ENCODE results near the gene NTF3.

NTF3 gene

DNA sequence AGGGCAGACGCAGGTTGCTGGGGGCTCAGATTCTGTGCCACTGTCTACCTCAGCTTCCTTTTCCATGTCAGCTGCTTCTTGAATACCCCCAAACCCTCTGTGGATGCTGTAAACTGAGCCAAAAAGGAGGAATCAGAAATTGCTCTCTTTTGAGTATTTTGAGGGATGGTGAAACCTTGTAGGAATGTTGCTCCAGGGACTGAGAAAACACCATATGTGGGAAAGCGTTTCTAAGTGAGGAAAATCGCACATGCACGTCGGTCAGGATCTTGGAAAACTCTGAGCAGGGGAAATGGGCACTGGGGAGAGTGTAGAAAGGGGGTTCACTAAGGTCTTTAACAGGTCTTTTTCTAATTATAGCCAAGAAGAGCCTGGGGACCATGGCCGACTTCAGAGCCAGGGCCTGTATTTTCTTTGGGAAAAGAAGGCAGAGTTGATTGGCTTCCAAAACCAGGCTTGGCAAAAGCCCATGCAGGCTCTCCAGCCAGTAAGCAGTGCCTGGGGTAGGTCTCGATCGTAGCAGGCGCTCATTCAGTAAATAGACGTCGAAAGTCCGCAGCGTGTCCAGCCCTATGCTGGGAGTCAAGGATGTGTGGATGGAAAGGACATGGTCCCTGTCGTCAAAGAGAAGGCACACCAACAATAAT, 58.0 kb downstream of the NTF3 start:
- DNase-seq = no peak

DNA sequence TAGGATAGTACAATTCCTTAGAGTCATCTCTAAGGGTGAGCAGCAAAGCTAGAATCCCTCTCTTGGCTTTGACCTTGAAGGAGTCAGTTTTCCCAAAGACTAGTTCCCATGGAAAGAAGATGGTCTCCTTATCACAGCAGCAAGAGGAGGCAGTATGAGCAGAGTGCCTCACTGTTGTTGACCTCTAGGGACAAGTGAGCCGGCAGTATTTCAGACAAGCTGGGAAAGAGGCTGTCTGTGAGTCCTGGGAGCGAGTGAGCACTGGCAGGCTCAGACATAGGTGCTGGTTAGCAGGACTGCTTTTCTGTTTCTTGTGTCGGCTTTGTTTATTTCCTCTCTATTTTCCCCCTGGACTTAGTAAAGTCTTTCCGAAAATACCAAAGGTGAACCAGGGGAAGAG, 60.7 kb downstream of the NTF3 start:
- DNase-seq = no peak

DNA sequence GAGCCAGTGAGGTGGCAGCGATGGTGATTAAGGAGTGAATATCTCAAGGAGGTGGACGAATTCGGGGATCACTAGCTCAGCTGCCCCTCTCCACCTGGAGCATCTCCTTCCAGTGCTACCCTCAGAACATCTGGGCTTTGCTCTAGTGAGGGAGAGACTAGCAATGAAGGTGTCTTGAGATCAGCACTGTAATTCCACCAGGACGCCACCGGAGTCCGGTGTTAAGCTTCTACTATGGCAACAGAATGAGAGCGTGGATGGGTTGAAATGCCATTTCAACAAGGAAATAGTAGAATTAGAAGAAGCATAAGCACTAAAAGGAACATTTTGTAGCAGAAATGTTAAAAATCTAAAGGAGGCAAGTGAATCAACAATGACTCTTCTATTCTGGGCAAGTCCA, 61.1 kb downstream of the NTF3 start:
- no peak for DNase-seq

DNA sequence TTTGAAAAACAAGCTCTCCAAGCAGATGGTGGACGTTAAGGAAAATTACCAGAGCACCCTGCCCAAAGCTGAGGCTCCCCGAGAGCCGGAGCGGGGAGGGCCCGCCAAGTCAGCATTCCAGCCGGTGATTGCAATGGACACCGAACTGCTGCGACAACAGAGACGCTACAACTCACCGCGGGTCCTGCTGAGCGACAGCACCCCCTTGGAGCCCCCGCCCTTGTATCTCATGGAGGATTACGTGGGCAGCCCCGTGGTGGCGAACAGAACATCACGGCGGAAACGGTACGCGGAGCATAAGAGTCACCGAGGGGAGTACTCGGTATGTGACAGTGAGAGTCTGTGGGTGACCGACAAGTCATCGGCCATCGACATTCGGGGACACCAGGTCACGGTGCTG, 62.4 kb downstream of the NTF3 start:
- DNase-seq = no peak

DNA sequence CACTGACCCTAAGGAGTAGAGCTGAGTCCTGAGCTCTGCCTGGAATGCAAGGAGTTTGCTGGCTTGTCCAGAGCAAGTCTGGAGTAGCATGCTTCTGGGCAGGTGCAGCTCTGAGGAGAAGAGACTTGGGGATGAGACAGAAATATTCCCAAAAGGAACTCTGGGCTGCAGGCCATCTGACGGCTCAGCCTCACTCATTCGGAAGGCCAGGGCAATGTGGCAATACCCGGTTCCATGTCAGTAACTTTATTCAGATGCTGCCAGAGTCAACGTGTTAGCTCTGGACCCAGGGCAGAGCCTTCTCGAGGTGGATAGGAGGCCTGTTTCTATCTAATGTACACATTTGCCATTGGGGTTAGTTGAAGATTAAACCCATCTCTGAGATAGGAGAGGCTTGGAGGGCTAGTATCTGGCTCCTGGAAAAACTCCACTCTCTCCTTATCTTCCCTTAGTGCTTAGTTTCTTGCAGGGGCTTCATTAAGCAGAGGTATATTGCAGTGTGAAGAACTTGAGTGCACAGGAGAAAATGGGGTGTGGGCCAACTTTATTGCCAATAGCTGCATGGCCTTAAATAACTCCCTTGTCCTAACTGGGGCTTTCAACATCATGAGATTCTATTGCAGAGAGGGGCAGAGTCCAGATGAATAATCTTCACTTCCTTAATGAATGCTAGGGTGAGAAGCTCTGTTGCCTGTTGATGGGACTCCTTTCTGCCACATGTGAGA, 65.6 kb downstream of the NTF3 start:
- DNase-seq = no peak

DNA sequence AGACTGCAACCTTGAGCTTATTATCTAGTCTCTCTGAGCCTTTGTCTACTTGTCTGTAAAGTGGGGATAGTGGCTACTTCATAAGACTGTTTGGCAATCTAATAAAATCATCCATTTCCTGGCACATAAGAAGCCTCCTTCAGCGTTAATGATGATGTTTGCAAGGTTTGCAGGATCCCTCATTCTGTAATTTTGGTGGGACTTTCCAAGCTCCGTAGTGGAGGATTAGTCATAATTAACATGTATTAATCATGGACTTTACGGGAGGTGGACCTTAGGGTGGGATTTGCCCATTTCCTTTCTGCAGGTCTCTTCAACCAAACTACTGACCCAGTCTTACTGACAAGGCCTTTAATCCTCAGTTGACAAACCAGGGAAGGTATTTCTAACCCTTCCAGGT, 66.2 kb downstream of the NTF3 start:
- DNase-seq = no peak

DNA sequence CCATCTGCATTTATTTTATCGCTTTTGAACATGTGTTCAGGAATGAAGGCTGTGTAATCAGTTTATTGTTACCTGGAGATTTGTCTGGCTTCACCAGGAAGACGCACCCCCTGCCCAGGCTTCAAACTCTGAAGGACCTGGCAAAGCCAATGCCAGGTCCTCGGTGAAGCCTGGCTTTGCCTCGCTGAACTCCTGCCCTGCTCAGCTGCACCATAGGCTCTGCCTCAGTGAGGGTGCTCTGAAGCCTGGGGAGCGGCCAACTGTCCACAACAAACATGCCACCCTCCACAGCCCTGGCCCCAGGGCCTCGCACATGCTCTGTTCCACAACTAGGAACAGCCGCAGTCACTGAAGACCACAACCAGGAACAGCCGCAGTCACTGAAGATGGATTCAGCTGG, 66.9 kb downstream of the NTF3 start:
- DNase-seq = no peak

DNA sequence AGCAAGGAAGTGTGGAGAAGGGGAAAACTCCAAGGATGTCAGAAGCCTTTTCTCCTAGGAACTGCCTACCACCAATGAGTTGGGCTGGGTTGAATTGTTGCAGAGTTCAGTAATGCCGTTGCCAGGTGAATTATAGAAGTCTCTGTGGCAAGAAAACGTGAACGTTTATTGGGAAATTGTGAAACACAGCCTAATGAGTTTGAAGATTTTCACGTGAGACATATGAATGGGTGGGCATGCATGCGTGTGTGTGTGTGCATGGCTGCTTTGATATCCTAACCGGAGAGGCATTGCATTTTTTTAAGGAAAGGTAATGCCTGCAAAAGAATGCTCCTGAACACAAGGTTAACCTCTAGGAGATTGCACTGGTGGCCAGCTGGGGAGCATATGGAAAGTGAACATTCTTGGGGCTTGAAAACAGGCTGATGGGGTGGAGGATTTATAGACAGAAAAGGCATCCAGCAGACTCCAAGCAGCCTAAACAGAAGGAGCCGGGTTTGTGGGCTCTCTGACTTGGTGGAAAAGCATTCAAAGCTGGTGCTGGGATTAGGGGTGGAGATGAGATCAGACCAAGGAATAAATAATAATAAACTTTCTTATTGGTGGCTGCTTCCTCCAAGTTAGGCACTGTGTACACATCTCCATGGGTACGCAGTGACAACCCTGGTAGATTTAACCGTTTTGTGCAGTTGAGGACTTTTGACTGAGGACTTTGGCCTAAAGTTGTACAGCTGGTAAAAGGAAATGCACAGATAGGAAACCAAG, 67.8 kb downstream of the NTF3 start:
- no peak for DNase-seq

DNA sequence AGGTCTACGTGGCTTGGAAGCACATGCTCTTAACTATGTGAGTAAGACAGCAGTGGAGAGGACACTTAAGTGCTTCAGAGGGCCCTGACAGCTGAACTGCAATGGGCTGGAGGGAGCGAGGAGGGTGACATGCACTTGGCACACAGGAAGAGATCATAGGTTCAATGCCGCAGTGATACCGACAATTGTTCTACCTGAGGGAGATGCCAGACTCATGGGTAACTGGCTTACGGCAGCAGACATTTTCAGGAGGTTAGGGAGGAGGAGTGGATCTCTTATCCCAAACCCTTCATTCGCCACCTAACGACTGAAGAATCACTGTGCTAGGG, 68.4 kb downstream of the NTF3 start:
- no peak for DNase-seq

DNA sequence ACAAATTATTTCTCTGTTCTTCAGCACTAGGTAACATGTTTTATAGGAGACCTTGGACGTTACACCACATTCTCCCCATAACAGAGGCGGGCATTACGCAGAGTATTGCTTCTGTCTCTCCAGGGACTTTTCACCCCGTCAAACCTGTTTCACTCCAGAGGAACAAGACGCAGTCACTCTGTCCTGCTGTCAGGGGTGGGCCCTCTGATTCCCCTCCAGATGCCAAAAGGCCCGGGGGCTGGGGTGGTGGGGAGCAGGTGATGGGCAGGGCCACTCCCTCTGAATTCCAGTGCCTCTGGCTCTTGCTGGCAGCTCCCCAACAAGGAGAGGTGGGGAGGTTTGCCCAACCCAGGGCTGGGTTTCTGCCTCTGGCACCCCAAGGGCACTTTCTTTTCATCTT, 71.9 kb downstream of the NTF3 start:
- no peak for DNase-seq

DNA sequence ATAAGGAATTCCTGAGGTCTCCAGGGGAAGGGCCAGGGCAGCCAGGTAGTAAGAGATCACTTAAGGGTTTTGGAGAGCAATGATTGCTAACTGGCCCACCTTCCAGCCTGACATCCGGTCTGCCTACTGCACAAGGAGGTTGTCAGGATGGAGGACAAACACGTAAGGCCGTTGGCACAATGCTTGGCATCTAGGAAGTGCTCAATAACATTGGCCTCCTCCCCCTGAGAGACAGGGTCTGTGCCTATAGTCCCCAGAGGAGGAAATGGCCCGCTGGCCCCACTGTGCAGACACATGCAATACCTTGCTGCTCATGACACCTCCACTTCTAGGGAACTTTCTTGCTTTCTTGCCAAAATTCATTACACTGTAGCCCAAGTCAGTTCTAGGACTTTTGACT, 73.2 kb downstream of the NTF3 start:
- DNase-seq = no peak

DNA sequence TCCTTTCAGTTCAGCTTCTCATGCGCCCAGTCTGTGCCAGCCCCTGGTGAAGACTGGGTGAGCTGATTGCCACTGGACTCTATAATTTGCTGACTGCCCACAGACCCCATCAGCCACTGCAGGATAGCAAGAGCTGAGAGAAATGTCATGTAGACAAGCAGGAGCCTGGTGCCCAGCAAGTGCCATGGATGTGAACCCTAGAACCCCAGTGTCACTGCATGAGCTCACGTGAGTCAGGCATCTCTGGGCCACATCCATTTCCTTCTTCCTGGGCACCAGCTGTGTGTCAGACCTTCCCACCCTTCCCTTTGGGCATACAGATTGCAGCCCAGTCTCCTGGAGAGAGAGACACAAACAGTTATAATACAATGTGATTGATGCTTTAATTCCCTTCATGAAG, 73.8 kb downstream of the NTF3 start:
- DNase-seq = no peak

DNA sequence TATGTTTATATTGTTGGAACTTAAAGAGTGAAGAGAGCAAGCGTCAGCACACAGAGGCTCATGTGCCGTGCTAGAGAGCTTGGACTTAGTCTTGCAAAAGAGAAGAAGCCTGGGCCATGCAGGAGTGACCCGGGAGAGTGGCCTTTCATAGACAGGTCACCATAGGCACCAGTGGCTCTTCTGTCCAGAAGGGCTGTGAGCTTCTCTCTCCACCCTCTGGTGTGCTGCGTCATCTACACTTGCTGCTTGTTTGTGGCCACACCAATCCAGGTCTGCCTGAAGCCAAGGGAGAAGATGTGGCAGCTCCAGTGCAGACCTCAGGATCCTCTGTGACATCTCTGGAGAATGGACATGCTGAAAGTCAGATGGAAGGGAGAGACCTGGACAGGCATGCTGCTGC, 74.4 kb downstream of the NTF3 start:
- no peak for DNase-seq

DNA sequence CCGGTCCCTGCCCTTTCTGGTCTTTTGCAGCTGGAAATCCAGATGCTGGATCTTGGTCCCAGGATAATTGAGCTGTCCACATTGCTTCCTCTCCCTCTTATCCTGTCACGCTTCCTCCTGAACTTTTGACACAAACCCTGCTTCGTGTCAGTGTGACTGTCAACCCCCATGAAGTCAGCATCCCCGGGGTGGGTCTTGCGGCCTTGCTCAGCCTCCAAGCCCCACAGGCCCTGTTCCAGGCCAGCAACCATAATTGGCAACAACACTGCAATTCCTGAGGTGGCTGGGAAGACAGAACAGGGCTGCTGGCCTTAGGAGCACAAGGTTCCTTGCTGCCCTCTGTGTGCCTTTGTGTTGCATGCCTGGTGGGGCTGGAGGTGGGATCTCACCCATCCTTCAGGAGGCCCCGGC, 74.9 kb downstream of the NTF3 start:
- DNase-seq = no peak

DNA sequence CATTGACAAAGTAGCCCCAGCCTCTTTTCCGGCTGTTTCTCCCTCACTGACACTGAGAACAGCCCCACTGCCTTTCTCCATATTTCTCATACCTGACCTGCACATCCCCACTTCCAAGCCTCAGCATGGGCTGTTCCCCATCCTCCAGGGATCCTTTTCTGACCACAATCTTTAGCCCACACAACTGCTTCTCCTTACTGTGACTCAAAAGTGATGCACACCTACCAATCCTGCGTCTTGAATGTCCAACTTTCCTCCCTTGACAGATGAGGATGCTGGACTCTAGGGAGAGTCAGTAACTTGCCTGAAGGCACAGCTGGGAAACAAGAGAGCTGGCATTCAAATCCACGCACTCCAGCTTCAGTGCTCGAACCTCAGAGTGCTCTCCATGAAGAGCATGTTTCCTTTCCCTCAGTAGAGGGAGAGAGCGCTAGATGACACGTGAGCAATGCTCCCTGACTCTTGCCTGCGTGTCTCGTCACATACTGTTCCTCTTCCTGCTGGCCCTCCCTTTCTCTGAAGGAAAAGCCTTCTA, 75.6 kb downstream of the NTF3 start:
- no peak for DNase-seq

DNA sequence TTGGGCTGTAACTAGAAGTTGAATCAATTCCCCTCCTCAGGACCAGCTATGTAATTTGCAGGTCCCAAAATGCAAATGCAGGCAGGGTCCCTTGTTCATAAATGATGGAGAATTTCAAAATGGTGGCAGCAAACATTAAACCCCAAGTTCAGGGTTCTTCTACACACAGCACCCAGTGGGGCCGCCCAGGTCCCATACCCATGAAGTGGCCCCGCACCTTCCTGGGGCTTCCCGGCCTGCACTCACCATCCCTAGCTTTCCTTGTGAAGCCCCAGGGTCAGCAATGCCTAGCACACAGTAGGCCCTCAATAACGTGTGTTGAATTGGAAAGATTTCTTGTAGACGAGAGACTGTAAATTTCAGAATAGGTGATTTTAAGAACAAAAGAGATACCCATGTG, 76.0 kb downstream of the NTF3 start:
- no peak for DNase-seq

DNA sequence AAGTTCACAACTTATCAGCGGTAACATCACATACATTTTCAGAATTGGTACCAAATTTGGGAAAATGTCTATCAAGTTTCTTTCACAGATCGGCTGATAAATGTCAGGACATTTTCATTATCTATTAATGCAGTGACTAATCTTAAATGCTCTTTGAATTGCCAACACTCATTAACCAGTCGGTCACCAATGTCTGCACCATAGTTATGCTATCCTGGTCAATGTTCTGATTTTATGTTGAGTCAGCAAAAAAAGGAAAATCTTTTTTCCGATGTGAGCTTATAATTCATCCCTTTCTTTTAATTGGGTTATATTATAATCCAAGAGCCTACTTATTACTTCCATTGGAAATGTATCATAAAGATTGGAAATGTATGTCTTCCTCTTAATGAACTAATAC, 77.2 kb downstream of the NTF3 start:
- DNase-seq = no peak

DNA sequence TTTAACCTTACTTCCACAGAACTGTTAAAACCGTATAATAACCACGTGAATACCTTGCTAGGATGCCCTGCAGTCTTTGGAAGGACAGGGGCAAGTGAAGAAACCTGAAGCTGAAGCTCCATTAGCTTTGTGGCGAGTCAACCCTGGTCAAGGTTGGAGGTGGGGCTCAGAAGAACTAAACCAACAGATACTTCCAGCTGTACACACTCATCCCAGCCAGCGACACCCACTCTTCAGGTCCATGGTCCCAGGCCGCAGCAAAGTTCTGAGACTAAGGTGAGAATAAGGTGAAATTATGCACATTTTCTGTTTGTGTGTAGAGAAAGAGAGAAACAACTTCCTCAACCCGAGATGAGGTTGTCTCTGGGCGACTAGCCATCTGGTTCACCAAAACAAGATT, 77.6 kb downstream of the NTF3 start:
- no peak for DNase-seq

DNA sequence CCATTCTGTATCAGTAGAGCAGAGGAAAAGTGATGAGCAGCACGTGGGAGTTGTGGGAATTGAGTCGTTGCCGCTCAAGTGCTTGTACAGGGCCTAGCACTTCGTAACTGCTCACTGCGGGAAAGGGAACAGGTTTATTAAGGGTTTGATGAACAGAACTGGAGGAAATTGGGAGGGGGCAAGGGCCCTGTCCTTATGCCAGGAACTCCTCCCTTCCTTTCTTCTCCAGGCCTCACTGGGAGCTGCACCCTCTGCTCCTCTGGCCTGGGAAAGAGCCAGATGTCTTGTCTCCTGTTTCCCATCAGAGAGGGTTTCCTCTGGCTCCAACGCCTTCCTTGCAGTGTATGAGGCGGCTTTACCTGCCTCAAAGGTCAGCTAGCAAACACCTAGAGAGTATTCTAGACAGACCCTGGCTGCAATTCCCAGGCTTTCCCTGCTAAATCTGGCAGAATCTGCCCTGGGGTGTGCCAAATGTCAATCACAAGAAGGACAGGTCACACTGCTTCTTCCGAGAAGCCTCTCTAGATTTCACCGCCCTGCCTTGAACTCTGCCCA, 78.4 kb downstream of the NTF3 start:
- no peak for DNase-seq

DNA sequence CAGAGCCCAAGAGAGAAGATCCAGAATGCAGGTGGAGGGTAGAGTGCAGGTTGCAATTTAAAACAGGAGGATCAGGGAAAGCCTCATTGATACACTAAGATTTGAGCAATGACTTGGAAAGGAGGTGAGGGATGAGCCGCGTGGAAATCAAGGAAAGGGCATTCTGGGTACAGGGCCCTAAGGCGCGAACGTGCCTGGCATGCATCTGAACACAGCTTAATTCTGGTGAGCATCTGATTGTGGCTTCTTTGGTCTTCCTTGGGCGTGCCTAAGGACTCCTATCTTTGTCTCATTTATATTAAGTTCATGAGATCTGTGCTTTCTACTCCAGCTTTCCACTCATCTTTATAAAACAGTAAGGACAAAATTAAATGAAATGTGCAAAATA, 79.3 kb downstream of the NTF3 start:
- DNase-seq = no peak

DNA sequence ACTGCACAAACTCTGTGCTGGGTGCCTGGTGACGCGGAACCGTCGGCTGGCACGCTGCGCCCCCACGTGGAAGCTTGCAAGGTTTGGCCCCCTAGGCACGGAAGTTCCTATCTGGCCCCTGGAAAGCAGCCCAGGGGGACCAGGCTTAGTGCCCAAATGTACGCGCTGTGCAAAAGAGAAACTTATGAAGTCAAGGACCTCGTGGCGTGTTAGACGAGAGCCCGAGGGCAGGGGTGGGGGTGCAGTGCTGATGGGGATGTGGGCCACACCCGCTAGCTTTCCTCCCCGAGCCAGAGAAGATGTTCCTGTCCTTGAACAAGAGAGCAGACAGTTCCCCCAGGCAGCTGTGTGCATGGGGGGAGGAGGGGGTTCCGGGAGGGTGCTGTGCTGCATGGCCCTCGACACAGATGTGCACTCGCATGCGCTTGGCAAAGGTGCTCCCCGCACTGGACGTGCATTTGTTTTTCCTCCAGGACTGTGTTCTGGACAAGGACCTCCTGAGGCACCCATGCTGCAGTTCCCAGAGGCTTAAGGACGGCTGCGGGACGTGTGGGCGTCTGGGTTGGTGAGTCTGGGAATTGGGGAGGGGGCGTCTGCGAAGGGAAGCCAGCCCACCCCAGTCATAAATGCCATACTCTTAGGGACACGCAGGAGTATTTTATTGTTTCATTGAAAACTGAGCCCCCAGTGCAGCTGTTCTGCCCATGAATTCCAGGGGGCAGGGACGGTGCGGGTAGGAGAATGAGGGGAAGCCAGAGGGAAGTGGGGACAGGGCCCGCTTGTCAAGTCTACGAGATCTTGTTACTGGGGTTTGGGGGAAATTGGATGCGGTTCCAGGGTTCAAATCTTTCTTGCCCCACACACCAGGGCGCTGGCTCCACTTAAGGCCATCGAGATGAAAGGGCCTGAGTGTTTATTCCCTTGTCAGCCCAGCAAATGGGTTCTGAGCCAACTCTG, 80.0 kb downstream of the NTF3 start:
- no peak for DNase-seq

DNA sequence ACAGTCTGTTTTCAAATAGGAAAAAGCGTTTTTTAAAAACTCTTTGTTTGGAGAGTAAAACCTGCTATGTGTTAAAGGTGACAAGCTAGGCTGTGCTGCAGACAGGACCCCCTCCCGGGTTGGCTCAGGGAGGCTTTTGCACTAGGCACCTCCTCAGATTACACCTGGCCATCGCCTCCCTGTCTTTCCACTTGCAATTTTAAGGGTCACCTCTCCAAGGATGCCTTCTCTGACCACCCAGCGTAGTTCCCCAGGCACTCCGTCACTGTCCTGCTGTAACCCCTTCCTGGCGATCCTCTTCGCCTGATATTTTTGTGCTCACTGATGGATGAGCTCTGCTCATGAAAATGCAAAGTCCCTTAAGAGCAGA, 80.7 kb downstream of the NTF3 start:
- no peak for DNase-seq

DNA sequence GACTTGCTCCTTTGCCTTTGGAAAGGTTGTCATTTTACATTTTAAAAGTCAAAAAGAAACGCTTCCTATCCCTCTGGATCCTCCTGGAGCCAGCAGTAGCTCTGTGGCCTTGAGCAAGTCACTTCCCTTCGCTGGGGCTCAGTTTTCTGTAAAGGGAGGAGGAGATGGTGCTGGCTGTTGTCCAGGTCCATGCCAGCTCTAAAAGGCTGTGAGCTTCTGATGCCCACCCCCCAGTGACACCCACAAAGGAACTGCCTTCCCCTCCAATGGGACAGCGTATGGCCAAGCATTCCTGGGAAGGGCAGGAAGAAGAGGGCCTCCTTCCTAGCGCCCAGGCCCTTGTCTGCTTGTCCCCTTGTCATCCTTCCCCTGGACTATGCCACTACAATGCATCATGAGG, 81.5 kb downstream of the NTF3 start:
- DNase-seq = no peak
